ENCODE results near the gene E4F1.

DNA sequence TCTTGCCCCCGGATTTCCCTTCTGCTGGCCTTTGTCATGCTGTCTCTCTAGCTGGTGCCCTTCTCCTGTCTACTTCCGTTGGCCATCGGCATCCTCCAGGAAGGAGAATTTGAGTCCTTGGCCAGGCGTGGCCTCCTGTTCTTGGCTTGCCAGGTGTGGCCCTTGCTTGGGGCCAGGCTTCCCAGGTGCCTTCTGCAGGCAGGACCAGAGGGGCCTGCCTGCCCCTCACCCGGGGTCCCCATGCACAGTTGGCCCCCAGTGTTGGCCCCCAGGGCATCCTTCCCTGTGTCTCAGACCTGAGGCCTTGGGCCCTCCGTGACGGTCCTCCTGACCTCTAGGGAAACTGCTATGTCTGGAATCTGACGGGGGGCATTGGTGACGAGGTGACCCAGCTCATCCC is 15.5 kb upstream of the E4F1 start:
- TF ChIP-seq, protein P1, sequence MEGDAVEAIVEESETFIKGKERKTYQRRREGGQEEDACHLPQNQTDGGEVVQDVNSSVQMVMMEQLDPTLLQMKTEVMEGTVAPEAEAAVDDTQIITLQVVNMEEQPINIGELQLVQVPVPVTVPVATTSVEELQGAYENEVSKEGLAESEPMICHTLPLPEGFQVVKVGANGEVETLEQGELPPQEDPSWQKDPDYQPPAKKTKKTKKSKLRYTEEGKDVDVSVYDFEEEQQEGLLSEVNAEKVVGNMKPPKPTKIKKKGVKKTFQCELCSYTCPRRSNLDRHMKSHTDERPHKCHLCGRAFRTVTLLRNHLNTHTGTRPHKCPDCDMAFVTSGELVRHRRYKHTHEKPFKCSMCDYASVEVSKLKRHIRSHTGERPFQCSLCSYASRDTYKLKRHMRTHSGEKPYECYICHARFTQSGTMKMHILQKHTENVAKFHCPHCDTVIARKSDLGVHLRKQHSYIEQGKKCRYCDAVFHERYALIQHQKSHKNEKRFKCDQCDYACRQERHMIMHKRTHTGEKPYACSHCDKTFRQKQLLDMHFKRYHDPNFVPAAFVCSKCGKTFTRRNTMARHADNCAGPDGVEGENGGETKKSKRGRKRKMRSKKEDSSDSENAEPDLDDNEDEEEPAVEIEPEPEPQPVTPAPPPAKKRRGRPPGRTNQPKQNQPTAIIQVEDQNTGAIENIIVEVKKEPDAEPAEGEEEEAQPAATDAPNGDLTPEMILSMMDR (IDR thresholded peaks at IDR 0.05 in 4 of 5, conservative IDR thresholded peaks at IDR 0.05 in 1 of 5), result no peak
- TF ChIP-seq POLR2A (IDR thresholded peaks at IDR 0.05), result no peak

Measured in gastrocnemius medialis (tissue), 4 donors.